ENCODE results near the gene NISCH.

The NISCH gene

DNA sequence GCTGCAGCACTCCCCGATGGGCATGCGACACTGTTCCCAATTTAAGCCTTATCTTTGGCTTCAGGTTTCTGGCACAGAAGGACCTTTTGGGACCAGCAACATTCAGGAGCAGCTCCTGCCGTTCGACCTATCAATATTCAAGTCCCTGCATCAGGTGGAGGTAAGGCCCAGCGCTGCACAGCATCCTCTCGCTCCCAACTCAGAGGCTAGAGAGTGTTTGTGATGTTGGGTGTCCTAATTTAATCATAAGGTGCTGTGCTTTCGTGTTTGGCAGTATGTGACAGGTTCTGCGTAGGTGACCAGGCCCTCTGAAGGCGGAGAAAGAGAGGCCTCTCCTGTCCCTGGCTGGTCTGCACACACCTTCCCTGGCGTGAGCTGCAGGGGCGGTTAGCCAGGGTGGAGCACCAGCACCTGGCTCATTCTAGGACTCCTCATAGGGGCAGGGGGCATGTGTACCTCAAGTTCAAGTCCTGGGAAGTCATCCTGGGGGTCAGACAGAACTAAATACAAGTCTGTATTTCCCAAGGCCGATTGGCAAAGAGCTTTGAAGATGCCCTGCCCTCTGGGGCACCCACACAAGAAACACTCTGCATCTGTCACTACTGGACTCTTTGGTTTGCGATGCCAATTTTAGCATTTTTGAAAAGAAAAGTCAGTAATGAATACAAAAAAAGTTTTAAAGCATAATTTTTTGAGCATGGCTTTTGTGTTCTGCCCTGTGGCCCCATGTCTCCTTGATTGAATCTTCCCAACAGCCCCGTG is 17.0 kb downstream of the NISCH start:
- no peak for DNase-seq (ENCODE audit: low read depth)

DNA sequence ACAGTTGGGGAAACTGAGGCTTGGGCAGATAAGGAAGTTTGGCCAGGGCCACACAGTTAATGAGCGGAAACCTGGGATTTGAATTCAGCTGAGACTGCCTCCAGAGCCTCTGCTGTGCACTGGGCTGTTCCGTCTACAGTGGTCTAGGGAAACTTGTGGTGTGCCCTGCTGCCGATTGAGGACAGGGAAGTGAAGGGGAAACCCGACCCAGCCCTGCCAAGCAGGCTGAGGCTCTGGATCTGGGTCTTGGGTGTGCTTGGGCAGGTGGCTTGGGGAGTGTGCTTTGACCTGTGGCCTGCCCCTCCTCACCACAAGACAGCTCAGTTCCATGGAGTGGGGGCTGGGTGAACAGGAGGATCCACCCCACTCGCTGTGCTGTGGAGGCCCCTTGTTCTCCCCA is 17.6 kb downstream of the NISCH start:
- DNase-seq (ENCODE audit: low read depth), result no peak

DNA sequence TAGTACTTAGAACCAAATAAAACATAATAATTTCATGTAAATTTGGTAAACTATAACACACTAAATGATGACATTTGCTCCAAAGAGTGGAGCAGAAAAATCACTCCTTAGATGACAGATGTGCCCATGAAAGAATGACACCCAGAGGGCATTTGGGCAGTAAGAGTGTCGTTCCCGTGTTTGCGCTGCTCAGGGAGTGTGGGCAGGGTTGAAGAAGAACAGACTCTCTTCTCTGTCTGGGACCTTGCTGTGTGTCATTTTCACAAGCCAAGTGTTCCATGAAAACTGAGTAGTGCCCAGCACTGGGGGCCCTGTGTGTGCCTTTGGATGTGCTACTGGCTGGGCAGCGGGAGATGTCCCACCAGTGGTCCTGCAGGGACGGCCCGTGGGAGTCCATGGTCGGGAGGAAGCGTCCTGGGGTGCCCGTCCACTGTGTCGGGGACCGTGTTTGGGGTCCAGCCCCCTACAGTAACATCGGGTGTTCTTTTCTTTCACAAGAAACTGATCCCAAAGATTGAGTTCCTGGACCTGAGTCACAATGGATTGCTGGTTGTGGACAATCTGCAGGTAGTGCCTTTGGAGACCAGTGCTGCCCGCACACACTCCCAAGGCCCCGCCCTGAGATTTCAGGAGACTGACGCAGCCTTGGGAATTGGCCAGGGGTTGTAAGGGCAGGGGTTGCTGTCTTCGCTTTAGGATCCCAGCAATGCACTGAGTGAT is 21.8 kb downstream of the NISCH start:
- no peak for DNase-seq (ENCODE audit: low read depth)

DNA sequence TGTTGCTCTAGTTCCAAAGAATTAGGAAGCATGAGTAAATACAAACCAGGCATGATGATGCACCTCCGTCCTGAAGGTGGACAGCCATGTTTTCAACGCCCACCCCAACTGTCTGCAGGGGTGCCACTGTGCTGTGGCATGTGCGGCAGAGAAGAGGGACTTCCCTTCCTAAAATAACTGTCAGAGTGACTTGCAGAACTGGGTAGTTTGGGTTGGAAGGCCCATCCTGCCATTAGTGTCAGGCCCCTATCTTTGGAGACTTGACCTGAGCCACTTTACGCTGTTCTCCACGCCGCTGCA is 22.3 kb downstream of the NISCH start:
- no peak for DNase-seq (ENCODE audit: low read depth)

DNA sequence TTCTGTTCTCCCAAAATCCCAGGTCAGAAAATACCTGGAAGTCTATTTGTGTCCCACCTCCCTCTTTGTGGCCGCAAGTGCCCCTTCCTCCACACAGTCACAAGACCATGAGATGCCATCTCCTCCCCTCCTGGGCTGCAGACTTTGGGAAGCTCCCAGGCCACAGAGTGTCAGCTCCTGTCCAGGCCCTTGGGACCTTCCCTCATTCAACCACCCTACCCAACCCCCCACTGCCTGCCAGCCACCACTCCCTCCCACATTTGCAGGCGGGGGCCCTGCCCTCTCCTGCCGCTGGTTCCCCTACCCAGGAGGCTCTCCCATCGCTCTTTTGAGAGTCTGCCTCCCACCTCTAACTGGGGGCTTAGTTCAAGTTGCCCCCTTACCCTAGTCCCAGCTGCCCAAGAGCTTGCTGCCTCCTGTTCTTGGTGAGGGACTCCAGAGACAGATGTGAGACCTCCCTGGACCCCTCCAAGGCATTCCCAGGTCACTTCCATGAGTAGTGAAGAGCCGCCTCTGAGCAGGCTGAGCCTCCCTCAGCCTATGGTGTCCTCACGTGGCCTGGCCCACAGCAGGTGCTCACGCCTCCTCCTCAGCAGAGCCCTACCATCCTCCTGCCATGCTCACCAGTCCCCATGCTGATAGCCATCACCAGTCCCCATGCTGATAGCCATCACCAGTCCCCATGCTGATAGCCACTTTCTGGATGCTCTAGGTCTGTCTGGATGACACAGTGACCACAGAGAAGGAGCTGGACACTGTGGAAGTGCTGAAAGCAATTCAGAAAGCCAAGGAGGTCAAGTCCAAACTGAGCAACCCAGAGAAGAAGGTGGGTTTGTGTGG is 23.9 kb downstream of the NISCH start:
- DNase-seq (ENCODE audit: low read depth), result no peak

DNA sequence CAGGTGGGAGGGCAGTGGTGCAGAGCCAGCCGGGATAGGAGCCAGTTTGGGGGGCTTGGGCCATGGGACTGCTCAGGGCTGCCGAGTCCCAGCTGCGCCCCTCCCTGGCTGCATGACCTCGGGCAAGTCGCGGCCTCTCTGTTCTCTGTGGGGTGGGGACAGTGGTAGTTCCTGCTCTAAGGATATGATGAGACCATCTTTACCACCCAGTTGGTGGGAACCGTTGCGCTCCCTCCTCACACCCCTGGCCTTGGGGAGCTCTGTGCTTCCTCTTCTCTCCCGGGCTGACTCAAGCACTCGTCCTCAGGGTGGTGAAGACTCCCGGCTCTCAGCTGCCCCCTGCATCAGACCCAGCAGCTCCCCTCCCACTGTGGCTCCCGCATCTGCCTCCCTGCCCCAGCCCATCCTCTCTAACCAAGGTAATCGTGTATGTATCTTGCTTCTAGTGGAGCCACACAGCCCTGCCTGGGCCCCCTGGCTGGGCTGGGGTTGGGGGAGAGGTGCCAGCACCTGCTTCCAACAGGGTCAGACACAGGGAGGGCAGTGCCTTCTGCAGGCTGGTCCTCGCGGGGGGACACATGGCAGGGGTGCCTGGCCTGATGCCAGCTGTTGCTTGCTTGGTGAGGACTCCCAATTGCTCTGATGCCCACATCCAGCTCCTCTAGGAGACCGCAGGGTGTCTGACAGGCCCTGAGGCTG is 24.6 kb downstream of the NISCH start:
- no peak for DNase-seq (ENCODE audit: low read depth)

DNA sequence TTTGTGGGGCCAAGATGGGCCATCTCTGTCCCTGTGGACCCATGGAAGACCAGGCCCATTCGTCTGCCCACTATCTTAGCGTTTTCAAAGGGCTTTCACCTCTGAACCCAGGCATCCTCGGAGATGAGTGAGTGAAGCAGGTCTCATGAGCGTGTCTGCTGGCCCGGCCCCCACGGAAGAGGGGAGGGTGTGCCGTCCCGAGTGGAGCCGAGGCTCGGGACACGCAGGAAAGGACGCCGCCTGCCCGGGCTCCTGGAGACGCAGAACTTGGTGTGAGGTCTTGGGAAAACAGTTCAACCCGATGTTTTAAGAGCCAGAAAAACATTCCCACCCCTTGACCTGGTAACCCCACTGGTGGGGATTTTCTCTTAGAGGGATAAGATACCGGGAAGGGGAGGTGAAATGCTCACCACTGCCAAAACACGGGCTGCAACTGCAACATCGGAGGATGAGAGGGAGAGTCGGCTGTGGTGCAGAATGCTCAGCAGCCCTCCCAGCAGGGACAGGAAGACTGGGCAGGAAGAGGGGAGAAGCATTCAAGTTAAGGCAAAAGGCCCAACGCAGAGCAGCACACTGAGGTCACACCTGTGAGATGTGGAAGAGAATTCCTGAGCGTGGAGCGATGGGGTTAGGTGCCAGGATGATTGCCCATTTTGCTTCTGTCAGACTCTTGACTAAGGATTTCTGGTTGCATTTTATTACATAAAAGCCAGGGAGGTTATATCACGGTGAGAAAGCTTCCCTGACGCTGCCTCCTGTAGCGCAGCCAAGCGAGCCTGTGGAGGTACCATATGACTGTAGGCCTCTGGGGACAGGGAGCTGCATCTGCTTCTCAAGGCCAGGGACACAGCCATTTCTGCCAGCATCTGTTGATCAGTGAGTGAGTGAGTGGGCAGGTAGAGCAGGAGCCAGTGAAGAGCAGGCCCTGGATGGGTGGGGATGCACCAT is 25.6 kb downstream of the NISCH start:
- DNase-seq (ENCODE audit: low read depth), result no peak

DNA sequence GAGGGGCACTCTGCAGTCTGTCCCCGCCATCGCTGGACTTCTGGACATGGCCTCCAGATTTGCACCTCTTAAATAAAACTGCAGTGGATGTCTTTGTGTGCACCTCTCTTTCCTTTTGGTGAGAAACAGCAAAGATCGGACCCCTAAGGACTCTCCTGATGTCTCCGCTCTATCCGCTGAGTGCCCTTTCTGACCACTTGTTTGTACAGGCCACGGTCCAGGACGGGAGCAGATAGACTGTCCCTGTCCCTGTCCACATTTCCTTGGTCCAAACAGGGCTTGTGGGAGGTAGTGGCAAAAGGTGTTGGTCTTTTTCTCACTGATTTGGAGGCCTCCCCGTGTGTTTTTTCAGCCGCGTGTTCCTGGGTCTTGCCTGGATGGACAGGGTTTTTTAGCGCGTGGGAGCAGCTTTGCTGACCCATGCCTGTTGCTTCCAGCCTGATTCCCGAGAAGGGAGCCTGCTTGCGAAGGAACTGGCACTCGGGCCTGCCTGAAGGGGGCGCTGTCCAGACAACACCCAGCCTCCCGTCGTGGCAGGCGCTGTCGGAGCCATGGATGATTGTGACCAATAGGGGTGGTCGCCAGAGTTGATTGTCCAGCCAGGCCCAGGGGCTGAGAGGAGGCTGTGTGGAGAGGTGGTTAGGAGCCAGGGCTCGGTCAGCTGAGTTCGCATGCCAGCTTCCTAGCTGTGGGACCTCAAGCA is 26.6 kb downstream of the NISCH start:
- no peak for DNase-seq (ENCODE audit: low read depth)

DNA sequence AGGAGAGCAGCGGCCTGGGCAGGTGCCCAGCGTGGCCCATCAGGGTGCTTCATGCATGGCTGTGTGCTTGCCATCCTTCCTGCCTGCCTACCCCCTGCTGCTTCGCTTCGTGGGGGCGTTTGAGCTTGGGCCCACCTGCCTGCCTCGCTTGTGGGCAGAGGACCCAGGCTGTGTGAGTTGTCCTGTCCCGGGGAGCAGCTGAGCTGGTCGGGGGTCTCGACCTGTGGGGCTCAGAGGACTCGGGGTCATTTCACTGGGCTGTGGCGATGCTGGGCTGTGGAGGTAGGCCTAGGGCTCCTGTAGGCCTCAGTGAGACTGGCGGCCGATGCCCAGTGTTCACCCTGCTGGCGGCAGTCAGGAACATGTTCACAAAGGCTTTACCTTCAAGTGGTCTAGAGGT is 27.7 kb downstream of the NISCH start:
- DNase-seq (ENCODE audit: low read depth), result no peak

DNA sequence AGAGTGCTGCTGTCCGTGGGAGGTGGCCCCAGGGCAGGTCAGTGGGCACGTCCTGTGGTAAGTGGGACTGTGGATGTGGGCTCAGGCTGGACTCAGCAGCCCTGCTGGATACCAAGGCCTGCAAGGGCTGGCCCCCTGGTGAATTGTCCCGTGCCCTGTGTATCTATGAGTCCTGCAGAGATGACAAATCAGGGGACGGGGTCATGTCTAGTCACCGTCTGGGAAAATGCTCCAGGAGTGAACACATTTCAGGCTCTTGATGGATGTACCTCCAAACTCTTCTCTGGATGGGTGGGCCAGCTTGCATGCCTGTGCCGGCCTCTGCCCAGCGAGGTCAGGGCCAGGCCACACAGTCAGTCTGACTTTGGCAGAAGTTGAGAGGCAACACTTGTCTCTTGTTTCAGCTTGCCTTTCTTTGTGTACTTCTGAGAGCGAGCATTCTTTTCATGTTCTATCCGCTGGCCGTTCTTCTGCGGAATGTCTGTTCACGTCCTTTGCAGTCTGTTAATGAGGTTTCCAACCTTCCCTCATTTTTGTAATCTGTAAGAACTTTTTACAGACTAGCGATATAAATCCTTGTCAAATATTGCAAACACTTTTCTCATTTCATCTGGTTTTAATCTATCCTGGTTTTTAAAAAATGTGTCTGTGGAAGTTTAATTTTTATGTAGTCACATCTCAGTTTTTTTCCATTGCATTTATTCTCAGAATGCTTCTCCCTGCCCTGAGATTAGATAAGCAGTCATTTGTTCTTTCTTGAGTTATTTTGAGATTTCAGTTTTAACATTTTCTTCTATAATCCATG is 28.4 kb downstream of the NISCH start:
- DNase-seq (ENCODE audit: low read depth), result no peak

DNA sequence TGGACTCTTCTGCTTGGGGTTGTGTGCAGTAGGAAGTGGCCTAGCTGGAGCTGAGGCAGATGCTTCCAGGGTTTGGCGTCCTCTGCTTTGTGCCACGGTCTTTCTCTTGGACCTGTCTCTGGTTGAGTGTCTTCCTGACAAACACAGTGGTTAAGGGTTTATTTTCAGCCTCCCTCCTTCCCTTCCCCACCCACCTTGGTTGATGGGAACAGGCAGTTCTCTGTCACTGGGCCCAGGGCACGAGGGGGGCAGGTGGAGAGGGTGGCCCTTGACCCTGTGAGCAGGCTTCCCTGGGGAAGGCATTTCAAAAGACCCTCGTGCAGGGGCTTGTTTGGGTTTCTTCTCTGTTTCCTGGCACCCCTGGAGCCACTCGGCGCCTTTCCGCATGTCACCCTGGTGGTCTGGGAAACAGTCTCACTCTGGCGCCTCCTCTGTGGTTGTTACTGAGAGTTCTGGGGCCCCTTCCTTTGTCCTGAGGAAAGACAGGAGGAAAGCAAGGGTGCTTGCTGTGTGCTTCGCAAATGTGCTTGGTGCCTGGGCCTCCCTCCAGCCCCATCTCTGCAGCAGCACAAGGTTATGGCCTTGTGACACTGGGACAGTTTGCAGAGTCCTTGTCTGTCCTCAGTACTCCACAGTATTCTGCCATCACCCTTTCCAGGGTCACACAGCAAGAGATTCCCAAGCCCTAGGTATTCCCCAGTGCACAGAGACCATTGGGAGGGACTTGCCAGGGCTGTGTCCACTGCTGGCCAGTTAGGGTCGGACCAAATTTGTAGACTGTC is 29.5 kb downstream of the NISCH start:
- no peak for DNase-seq (ENCODE audit: low read depth)

DNA sequence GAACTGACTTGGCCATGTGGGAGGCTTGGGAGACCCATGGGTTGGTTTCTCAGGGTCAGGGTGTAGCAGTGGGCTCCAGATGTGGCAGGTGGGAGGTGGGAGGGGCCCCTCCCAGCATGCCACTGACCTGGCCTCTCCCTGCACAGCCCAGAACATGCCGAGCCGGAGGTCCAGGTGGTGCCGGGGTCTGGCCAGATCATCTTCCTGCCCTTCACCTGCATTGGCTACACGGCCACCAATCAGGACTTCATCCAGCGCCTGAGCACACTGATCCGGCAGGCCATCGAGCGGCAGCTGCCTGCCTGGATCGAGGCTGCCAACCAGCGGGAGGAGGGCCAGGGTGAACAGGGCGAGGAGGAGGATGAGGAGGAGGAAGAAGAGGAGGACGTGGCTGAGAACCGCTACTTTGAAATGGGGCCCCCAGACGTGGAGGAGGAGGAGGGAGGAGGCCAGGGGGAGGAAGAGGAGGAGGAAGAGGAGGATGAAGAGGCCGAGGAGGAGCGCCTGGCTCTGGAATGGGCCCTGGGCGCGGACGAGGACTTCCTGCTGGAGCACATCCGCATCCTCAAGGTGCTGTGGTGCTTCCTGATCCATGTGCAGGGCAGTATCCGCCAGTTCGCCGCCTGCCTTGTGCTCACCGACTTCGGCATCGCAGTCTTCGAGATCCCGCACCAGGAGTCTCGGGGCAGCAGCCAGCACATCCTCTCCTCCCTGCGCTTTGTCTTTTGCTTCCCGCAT is 31.8 kb downstream of the NISCH start:
- no peak for DNase-seq (ENCODE audit: low read depth)

DNA sequence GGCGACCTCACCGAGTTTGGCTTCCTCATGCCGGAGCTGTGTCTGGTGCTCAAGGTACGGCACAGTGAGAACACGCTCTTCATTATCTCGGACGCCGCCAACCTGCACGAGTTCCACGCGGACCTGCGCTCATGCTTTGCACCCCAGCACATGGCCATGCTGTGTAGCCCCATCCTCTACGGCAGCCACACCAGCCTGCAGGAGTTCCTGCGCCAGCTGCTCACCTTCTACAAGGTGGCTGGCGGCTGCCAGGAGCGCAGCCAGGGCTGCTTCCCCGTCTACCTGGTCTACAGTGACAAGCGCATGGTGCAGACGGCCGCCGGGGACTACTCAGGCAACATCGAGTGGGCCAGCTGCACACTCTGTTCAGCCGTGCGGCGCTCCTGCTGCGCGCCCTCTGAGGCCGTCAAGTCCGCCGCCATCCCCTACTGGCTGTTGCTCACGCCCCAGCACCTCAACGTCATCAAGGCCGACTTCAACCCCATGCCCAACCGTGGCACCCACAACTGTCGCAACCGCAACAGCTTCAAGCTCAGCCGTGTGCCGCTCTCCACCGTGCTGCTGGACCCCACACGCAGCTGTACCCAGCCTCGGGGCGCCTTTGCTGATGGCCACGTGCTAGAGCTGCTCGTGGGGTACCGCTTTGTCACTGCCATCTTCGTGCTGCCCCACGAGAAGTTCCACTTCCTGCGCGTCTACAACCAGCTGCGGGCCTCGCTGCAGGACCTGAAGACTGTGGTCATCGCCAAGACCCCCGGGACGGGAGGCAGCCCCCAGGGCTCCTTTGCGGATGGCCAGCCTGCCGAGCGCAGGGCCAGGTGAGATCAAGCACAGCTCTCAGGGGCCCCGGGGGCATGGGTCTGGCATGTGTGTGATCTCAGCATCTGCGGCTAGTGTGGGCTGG is 32.6 kb downstream of the NISCH start:
- no peak for DNase-seq (ENCODE audit: low read depth)

DNA sequence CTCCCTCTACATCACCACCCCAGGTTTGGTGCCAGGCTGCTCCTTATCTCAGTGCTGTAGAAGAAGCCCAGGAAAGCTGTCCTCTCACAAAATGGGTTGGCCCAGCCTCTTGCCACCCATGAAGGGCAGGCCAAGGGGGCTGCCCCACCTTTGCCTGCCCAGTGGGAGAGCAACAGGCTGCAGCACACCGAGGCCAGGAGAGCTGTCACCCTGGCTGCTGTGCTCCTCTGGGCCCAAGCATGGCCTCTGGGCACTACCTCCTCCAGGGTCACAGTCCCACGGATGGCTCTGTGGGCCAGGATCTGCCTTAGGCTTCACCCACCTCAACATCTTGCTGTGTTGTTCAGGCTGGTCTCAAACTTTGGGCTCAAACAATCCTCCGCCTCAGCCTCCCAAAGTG is 33.3 kb downstream of the NISCH start:
- no peak for DNase-seq (ENCODE audit: low read depth)

DNA sequence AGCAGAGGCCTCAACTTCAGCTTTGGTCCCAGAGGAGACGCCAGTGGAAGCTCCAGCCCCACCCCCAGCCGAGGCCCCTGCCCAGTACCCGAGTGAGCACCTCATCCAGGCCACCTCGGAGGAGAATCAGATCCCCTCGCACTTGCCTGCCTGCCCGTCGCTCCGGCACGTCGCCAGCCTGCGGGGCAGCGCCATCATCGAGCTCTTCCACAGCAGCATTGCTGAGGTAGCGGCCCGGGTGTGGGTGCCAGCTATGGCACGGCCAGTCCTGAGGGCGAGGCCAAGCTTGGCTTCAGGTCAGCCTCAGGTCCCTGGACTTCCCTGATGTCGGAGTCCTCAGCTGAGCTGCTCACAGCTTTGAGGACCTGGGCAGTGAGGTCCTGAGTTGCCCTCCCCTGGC is 34.0 kb downstream of the NISCH start:
- no peak for DNase-seq (ENCODE audit: low read depth)

DNA sequence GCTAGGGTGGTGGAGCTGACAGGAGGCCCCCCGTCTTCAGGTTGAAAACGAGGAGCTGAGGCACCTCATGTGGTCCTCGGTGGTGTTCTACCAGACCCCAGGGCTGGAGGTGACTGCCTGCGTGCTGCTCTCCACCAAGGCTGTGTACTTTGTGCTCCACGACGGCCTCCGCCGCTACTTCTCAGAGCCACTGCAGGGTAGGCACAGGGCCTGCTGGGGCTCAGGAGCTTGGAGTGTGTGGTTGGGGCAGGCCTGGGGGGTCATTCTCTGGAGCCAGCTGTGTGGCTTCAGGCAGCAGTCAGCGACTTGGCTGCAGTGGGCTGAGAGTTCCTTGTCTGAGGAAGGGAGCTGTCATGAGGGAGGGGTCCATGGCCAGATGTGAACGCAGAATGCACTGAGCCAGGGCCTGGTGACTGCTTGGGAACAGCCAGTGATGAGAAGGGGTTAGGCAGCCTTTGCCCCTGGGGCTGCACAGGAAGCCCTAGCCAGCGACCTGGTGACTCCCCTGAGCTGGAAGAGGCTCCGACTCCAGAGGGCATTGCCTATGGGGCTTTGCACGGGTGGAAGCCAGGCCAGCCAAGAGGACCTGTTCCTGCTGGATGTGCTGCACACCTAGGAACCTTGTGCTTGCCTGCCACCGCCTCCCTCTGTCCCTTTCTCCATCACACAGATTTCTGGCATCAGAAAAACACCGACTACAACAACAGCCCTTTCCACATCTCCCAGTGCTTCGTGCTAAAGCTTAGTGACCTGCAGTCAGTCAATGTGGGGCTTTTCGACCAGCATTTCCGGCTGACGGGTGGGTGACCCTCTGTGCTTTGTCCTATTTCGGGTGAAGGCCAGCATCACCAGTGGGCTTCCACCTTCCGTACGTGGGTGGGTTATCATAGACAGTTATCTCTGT is 34.9 kb downstream of the NISCH start:
- no peak for DNase-seq (ENCODE audit: low read depth)
